ENCODE results near the gene ASB16. TPM values are rescaled to one million over a fixed set of nuclear protein-coding genes. Genes with fewer than 3 reads are reported as not detected.
"Not testable (repeated sequence)": the region's sequence is repeated elsewhere in the genome, so short reads cannot be mapped to it uniquely, and the experiment has no call there.

Gene ASB16
- total RNA-seq, 1 donor from 2014 or later = not detected

GRCh38 chr17:44123356-44124117 is 47.0 kb upstream of the ASB16 start, which contains the start of gene HDAC5:
TSS of gene HDAC5 (minus strand) at chr17:44123641. CDS start at chr17:44117515, 6,126 bp downstream.
- peaks cover 49% of the 10 kb centered on the region for H3K4me1 Mint-ChIP-seq
- H3K4me3 Mint-ChIP-seq = peak within 1 kb of the TSS; percentile 95
- ATAC-seq (ENCODE audit: low read depth) (peak; percentile 96), DNase-seq (peak; percentile 95)
- H3K36me3 Mint-ChIP-seq (ENCODE audit: low read depth) = peaks cover 12% of the 10 kb centered on the region
- no peaks in the 10 kb centered on the region for H3K27me3 Mint-ChIP-seq
- peak within 1 kb of the TSS; percentile 97 for H3K27ac Mint-ChIP-seq
- ChIA-PET CTCF (interaction anchor here (0.6 to 1.3 kb wide), 11 partner anchors 9 to 231 kb away, joined by 3 to 7 read pairs (median 3); partner anchors contain the start of genes GRN and UBTF), POLR2A (interaction anchor here (0.6 to 3.2 kb wide), 25 partner anchors 8 to 808 kb away, joined by 3 to 30 read pairs (median 4); partner anchors contain the start of genes ATXN7L3, DHX8, G6PC3 and LSM12)
- H3K9me3 Mint-ChIP-seq = no peaks in the 10 kb centered on the region
- intact Hi-C loops (cut with micrococcal nuclease) = loop anchor here (1.0 to 5.0 kb wide), 10 partner anchors 18 to 379 kb away; partner anchors contain the start of genes G6PC3, GPATCH8, GRN and HROB
- no peak for TF ChIP-seq CTCF (IDR thresholded peaks at IDR 0.05)

- peak overlapping the region; percentile 95 for H3K4me3 Mint-ChIP-seq
- CTCF ChIA-PET = interaction anchor here (0.7 to 1.3 kb wide), 9 partner anchors 8 to 230 kb away, joined by 3 to 7 read pairs (median 3); partner anchors contain the start of gene UBTF
- DNase-seq = no peak
- no peaks in the 10 kb centered on the region for H3K27me3 Mint-ChIP-seq
- peaks cover 45% of the 10 kb centered on the region for H3K4me1 Mint-ChIP-seq
- H3K36me3 Mint-ChIP-seq (ENCODE audit: low read depth) = peaks cover 9% of the 10 kb centered on the region
- intact Hi-C loops (cut with micrococcal nuclease) = loop anchor here (5.0 kb wide), 4 partner anchors 117 to 378 kb away; partner anchors contain the start of genes GPATCH8 and GRN
- peak overlapping the region; percentile 97 for H3K27ac Mint-ChIP-seq
- no peak for TF ChIP-seq CTCF (IDR thresholded peaks at IDR 0.05)
- POLR2A ChIA-PET = interaction anchor here (0.6 to 3.2 kb wide), 20 partner anchors 8 to 808 kb away, joined by 3 to 30 read pairs (median 4); partner anchors contain the start of genes ATXN7L3, G6PC3, LSM12 and SLC25A39
- no peak for ATAC-seq (ENCODE audit: low read depth)
- no peaks in the 10 kb centered on the region for H3K9me3 Mint-ChIP-seq
These were observed 46.4 kb upstream of the ASB16 start for GRCh38 chr17:44124118-44124438.

GRCh38 chr17:44128383-44128782 is 42.1 kb upstream of the ASB16 start:
- intact Hi-C loops (cut with micrococcal nuclease) = no loop called here
- POLR2A ChIA-PET = interaction anchor here (0.6 to 1.0 kb wide), 4 partner anchors 17 to 214 kb away, joined by 3 to 16 read pairs (median 6); partner anchors contain the start of gene ATXN7L3
- no peaks in the 10 kb centered on the region for H3K9me3 Mint-ChIP-seq
- H3K4me3 Mint-ChIP-seq = no peak overlapping the region
- CTCF ChIA-PET = interaction anchor here (0.6 kb wide), 1 partner anchor 333 kb away, joined by 3 read pairs; no protein-coding TSS in a partner anchor
- ATAC-seq (ENCODE audit: low read depth) (no peak), DNase-seq (no peak)
- no peak overlapping the region for H3K27ac Mint-ChIP-seq
- peaks cover 3% of the 10 kb centered on the region for H3K36me3 Mint-ChIP-seq (ENCODE audit: low read depth)
- TF ChIP-seq CTCF (IDR thresholded peaks at IDR 0.05) = no peak
- peaks cover 14% of the 10 kb centered on the region for H3K4me1 Mint-ChIP-seq
- H3K27me3 Mint-ChIP-seq = no peaks in the 10 kb centered on the region

GRCh38 chr17:44130693-44131349 is 39.7 kb upstream of the ASB16 start:
- ATAC-seq (ENCODE audit: low read depth) (no peak), DNase-seq (no peak)
- H3K27me3 Mint-ChIP-seq = no peaks in the 10 kb centered on the region
- POLR2A ChIA-PET = interaction anchor here (1.1 kb wide), 1 partner anchor 12 kb away, joined by 7 read pairs; no protein-coding TSS in a partner anchor
- CTCF ChIA-PET = no interaction called here
- no peaks in the 10 kb centered on the region for H3K9me3 Mint-ChIP-seq
- H3K36me3 Mint-ChIP-seq (ENCODE audit: low read depth) = no peaks in the 10 kb centered on the region
- intact Hi-C loops (cut with micrococcal nuclease) = no loop called here
- H3K27ac Mint-ChIP-seq = no peak overlapping the region
- no peak overlapping the region for H3K4me3 Mint-ChIP-seq
- H3K4me1 Mint-ChIP-seq = peaks cover 6% of the 10 kb centered on the region
- no peak for TF ChIP-seq CTCF (IDR thresholded peaks at IDR 0.05)

- H3K36me3 Mint-ChIP-seq (ENCODE audit: low read depth); ATAC-seq (ENCODE audit: low read depth); DNase-seq; H3K9me3 Mint-ChIP-seq; H3K4me1 Mint-ChIP-seq; POLR2A ChIA-PET; H3K4me3 Mint-ChIP-seq; H3K27ac Mint-ChIP-seq; H3K27me3 Mint-ChIP-seq; intact Hi-C loops (cut with micrococcal nuclease): not testable (repeated sequence)
- CTCF ChIA-PET = interaction anchor here (1.3 kb wide), 1 partner anchor 8 kb away, joined by 4 read pairs; the partner anchor contains the start of gene HDAC5
These were observed 39.1 kb upstream of the ASB16 start for GRCh38 chr17:44131372-44131771.

Data from activated B cell treated with CpG ODN at 0.5 μM for 24 hours (primary cell).